GM12878 (cell line): Measurements from ENCODE around the gene VAT1. TPM values are rescaled to one million over a fixed set of nuclear protein-coding genes. Genes with fewer than 3 reads are reported as not detected.

Experiments
- BACH1 ChIP-seq: fragments of 450-650 bp; IDR thresholded peaks from 2 replicates; pipeline ENCODE4 v1.6.1; 2017; ENCODE audit warnings: mild to moderate bottlenecking, borderline replicate concordance
- EED ChIP-seq: sonication (generic); IDR thresholded peaks from 2 replicates; pipeline ENCODE4 v1.6.1; 2016; ENCODE audit warnings: antibody characterized with exemption, low read depth
- ESRRA ChIP-seq: IDR thresholded peaks from 2 replicates; pipeline ENCODE4 v1.6.1; 2012; ENCODE audit warnings: mild to moderate bottlenecking, low read length, improper control_type of control experiment
- FOS ChIP-seq: IDR thresholded peaks from 3 replicates; pipeline ENCODE4 v1.6.1; 2011; ENCODE audit warnings: borderline replicate concordance; ENCODE audit not compliant: insufficient read length; ENCODE audit errors: extremely low read depth
- HCFC1 ChIP-seq: fragments of 150-350 bp; IDR thresholded peaks from 2 replicates; pipeline ENCODE4 v1.6.1; 2014; ENCODE audit warnings: low read length
- KAT2A ChIP-seq: conservative IDR thresholded peaks from 2 replicates; pipeline ENCODE4 v1.6.1; 2011; ENCODE audit warnings: low read depth, low read length; ENCODE audit not compliant: control insufficient read depth
- NBN ChIP-seq: fragments of 450-650 bp; IDR thresholded peaks from 2 replicates; pipeline ENCODE4 v1.6.1; 2016
- NRF1 ChIP-seq: conservative IDR thresholded peaks from 2 replicates; pipeline ENCODE4 v1.6.1; 2011; ENCODE audit warnings: mild to moderate bottlenecking, low read depth, low read length, improper control_type of control experiment
- PAX5 ChIP-seq: IDR thresholded peaks from 2 replicates; pipeline ENCODE4 v1.6.1; 2011; ENCODE audit warnings: low read depth, low read length, borderline replicate concordance
- PAX8 ChIP-seq: fragments of 450-650 bp; IDR thresholded peaks from 2 replicates; pipeline ENCODE4 v1.6.1; 2017; ENCODE audit warnings: mild to moderate bottlenecking, moderate library complexity
- PML ChIP-seq: IDR thresholded peaks from 2 replicates; pipeline ENCODE4 v1.6.1; 2012; ENCODE audit warnings: low read length, inconsistent platforms
- POLR2AphosphoS2 ChIP-seq: IDR thresholded peaks from 2 replicates; pipeline ENCODE4 v1.6.1; 2011; ENCODE audit warnings: low read depth, mild to moderate bottlenecking, low read length, improper control_type of control experiment, moderate library complexity
- POU2F2 ChIP-seq: IDR thresholded peaks from 3 replicates; pipeline ENCODE4 v1.6.1; 2011; ENCODE audit warnings: low read depth, mild to moderate bottlenecking, low read length, borderline replicate concordance
- RUNX3 ChIP-seq: IDR thresholded peaks from 2 replicates; pipeline ENCODE4 v1.6.1; 2012; ENCODE audit warnings: low read length, inconsistent platforms
- SMARCA5 ChIP-seq: fragments of 450-650 bp; IDR thresholded peaks from 2 replicates; pipeline ENCODE4 v1.6.1; 2017; ENCODE audit warnings: mild to moderate bottlenecking
- SUPT20H ChIP-seq: IDR thresholded peaks from 2 replicates; pipeline ENCODE4 v1.6.1; 2011; ENCODE audit warnings: low read depth, mild to moderate bottlenecking, low read length, moderate library complexity, borderline replicate concordance; ENCODE audit not compliant: control insufficient read depth
- TAF1 ChIP-seq: IDR thresholded peaks from 2 replicates; pipeline ENCODE4 v1.6.1; 2011; ENCODE audit warnings: mild to moderate bottlenecking, low read depth, low read length, borderline replicate concordance
- TBL1XR1 ChIP-seq: IDR thresholded peaks from 2 replicates; pipeline ENCODE4 v1.6.1; 2012; ENCODE audit warnings: low read depth, low read length, improper control_type of control experiment
- TCF12 ChIP-seq: IDR thresholded peaks from 2 replicates; pipeline ENCODE4 v1.6.1; 2011; ENCODE audit warnings: low read depth, mild to moderate bottlenecking, low read length
- TCF3 ChIP-seq: IDR thresholded peaks from 2 replicates; pipeline ENCODE4 v1.6.1; 2012; ENCODE audit warnings: low read depth, mild to moderate bottlenecking, low read length, borderline replicate concordance; ENCODE audit not compliant: insufficient read depth
- YBX1 ChIP-seq: fragments of 450-650 bp; IDR thresholded peaks from 2 replicates; pipeline ENCODE4 v1.6.1; 2016; ENCODE audit warnings: antibody characterized with exemption
- polyA plus RNA-seq, 11 experiments: library from polyadenylated mRNA; depleted of rRNA in 4 of 11; unstranded in 6 of 11; stranded (reverse) in 5 of 11; fragments of >200 nt; fragmentation: Nextera tagmentation in 4 of 11; fragmentation: Illumina TruSeq in 1 of 11; extraction: Ambion mirVana in 4 of 11; extraction: Trizol in 1 of 11; gene quantifications; 1 replicate in 1 of 11; 2 replicates in 10 of 11; pipeline versions ENCODE4 v1.2.1 to v1.2.3, GENCODE V29; 2011 to 2016; ENCODE audit warnings: inconsistent platforms in 2 of 11, missing spikeins in 2 of 11, low read depth in 1 of 11
- total RNA-seq, 4 experiments: library from RNA; depleted of rRNA in 3 of 4; stranded (reverse); fragments of >200 nt in 3 of 4; fragmentation: Illumina TruSeq in 1 of 4; extraction: Trizol in 1 of 4; gene quantifications; 2 replicates each; pipeline versions ENCODE4 v1.2.1 to v1.2.3, GENCODE V29; 2013 to 2021
- TF ChIP-seq, protein P1 (sequence below), 3 experiments: IDR thresholded peaks in 2 of 3; conservative IDR thresholded peaks in 1 of 3; 2 replicates each; pipeline ENCODE4 v1.5.1; 2011; ENCODE audit warnings: low read depth in 3 of 3, low read length in 3 of 3, mild to moderate bottlenecking in 3 of 3, control low read depth in 2 of 3, moderate library complexity in 2 of 3, inconsistent platforms in 1 of 3, mixed read lengths in 1 of 3; ENCODE audit not compliant: control insufficient read depth in 2 of 3, insufficient read depth in 1 of 3; ENCODE audit errors: extremely low read depth in 1 of 3
- TF ChIP-seq, protein P2 (sequence below): fragments of 450-650 bp; IDR thresholded peaks from 2 replicates; pipeline ENCODE4 v1.6.1; 2018; ENCODE audit warnings: borderline replicate concordance, mild to moderate bottlenecking; ENCODE audit not compliant: partially characterized antibody
- TF ChIP-seq, protein P3 (sequence below): fragments of 450-650 bp; IDR thresholded peaks from 2 replicates; pipeline ENCODE4 v1.6.1; 2016; ENCODE audit warnings: mild to moderate bottlenecking

Gene VAT1
- total and polyA plus RNA-seq, 10 of the 15 experiments (the other 5 are each of a cell fraction or from before 2014, with no cell fraction given): 5.0 to 19.8 (median 8.2) TPM

DNA sequence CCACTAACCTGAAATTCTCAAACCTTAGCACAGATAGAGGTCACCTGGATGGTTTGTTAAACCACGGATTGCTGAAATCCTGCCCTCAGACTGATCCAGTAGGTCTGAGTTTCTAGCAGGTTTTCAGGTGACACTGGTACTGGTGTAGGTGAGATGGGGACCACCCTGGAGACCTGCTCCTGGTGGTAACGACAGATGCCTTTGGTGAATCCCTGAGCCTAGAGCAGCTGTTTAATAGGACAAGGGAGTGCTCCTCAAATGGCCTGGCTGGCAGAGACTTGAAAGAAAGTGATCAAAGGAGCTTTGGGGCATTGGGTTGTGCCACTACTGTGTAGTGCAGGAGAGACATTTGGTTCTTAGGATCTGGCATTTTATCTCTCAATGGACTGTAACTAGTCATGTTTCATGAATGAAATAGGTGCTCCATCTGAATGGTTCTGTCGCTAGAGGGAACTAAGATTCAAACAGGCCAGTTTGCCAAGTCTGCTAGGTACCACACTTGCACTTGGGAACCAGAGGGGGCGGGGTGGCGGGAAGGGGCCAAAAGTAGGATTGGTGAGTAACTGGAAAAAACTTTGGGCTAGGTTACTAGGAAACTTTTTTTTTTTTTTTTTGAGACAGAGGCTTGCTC, 18.5 kb downstream of the VAT1 start (continued):
- TF ChIP-seq, protein P1, sequence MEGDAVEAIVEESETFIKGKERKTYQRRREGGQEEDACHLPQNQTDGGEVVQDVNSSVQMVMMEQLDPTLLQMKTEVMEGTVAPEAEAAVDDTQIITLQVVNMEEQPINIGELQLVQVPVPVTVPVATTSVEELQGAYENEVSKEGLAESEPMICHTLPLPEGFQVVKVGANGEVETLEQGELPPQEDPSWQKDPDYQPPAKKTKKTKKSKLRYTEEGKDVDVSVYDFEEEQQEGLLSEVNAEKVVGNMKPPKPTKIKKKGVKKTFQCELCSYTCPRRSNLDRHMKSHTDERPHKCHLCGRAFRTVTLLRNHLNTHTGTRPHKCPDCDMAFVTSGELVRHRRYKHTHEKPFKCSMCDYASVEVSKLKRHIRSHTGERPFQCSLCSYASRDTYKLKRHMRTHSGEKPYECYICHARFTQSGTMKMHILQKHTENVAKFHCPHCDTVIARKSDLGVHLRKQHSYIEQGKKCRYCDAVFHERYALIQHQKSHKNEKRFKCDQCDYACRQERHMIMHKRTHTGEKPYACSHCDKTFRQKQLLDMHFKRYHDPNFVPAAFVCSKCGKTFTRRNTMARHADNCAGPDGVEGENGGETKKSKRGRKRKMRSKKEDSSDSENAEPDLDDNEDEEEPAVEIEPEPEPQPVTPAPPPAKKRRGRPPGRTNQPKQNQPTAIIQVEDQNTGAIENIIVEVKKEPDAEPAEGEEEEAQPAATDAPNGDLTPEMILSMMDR (IDR thresholded peaks at IDR 0.05 in 2 of 3, conservative IDR thresholded peaks at IDR 0.05 in 1 of 3; ENCODE audit: control insufficient read depth in 2 of 3, extremely low read depth in 1 of 3, insufficient read depth in 1 of 3, low read depth in 3 of 3, low read length in 3 of 3): no peak
- TF ChIP-seq BACH1 (no peak), TBL1XR1 (no peak), KAT2A (no peak), HCFC1 (no peak), RUNX3 (no peak), TCF3 (no peak), PAX8 (no peak), POLR2AphosphoS2 (peak; percentile 36; the same call in 1 of the 2 replicates), EED (no peak), POU2F2 (no peak), SUPT20H (no peak), NRF1 (no peak), TCF12 (no peak), PAX5 (no peak), FOS (no peak), SMARCA5 (no peak), TAF1 (no peak), YBX1 (no peak), NBN (no peak), PML (0 out of 2 replicates have a peak, but pooled peaks have one; percentile 18), ESRRA (no peak)
- TF ChIP-seq, protein P2, sequence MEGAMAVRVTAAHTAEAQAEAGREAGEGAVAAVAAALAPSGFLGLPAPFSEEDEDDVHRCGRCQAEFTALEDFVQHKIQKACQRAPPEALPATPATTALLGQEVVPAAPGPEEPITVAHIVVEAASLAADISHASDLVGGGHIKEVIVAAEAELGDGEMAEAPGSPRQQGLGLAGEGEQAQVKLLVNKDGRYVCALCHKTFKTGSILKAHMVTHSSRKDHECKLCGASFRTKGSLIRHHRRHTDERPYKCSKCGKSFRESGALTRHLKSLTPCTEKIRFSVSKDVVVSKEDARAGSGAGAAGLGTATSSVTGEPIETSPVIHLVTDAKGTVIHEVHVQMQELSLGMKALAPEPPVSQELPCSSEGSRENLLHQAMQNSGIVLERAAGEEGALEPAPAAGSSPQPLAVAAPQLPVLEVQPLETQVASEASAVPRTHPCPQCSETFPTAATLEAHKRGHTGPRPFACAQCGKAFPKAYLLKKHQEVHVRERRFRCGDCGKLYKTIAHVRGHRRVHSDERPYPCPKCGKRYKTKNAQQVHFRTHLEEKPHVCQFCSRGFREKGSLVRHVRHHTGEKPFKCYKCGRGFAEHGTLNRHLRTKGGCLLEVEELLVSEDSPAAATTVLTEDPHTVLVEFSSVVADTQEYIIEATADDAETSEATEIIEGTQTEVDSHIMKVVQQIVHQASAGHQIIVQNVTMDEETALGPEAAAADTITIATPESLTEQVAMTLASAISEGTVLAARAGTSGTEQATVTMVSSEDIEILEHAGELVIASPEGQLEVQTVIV: no peak
- TF ChIP-seq, protein P3, sequence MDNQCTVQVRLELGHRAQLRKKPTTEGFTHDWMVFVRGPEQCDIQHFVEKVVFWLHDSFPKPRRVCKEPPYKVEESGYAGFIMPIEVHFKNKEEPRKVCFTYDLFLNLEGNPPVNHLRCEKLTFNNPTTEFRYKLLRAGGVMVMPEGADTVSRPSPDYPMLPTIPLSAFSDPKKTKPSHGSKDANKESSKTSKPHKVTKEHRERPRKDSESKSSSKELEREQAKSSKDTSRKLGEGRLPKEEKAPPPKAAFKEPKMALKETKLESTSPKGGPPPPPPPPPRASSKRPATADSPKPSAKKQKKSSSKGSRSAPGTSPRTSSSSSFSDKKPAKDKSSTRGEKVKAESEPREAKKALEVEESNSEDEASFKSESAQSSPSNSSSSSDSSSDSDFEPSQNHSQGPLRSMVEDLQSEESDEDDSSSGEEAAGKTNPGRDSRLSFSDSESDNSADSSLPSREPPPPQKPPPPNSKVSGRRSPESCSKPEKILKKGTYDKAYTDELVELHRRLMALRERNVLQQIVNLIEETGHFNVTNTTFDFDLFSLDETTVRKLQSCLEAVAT: no peak
